Ovary (tissue), 9 donors: Measurements from ENCODE around the gene UBE2I. TPM values are rescaled to one million over a fixed set of nuclear protein-coding genes. Genes with fewer than 3 reads are reported as not detected.

Experiments
- DNase-seq, 5 donors: peaks; one replicate each; pipeline ENCODE4 v3.0.0-alpha.2; 2019 to 2020
- H3K27ac ChIP-seq, 2 donors: fragments of 200-600 bp; one replicate each; pipeline versions ENCODE4 v1.5.1 to v1.8.0; 2019 to 2022
- H3K27me3 ChIP-seq: fragments of 200-600 bp; one replicate; pipeline ENCODE4 v1.8.0; 2022
- H3K36me3 ChIP-seq: fragments of 200-600 bp; sonication (generic); one replicate; pipeline ENCODE4 v1.5.1; 2019
- H3K4me1 ChIP-seq: one replicate; pipeline ENCODE4 v1.8.1; 2013; ENCODE audit warnings: mild to moderate bottlenecking, moderate library complexity; ENCODE audit not compliant: insufficient read depth
- H3K4me3 ChIP-seq: fragments of 200-600 bp; sonication (generic); one replicate; pipeline ENCODE4 v1.5.1; 2017
- H3K9me3 ChIP-seq, 2 donors: fragments of 200-600 bp in 1 of 2; sonication (generic) in 1 of 2; one replicate each; pipeline versions ENCODE4 v1.5.1 to v1.8.1; 2013 to 2019; ENCODE audit warnings: mild to moderate bottlenecking in 1 of 2, moderate library complexity in 1 of 2
- CTCF ChIP-seq, 3 donors: fragments of 450-650 bp in 2 of 3; fragments of 200-600 bp in 1 of 3; IDR thresholded peaks; one replicate each; pipeline versions ENCODE4 v1.5.1 to v1.8.0; 2016 to 2022; ENCODE audit warnings: antibody characterized with exemption in 3 of 3, mild to moderate bottlenecking in 1 of 3
- EP300 ChIP-seq: sonication (generic); formaldehyde crosslinking; IDR thresholded peaks from one replicate; pipeline ENCODE4 v1.6.1; 2017; ENCODE audit warnings: antibody characterized with exemption
- POLR2A ChIP-seq: fragments of 450-650 bp; IDR thresholded peaks from one replicate; pipeline ENCODE4 v1.6.1; 2017; ENCODE audit warnings: antibody characterized with exemption, mild to moderate bottlenecking, moderate library complexity
- WGBS, 3 donors: extraction: QIAGEN DNeasy Blood & Tissue Kit in 1 of 3; methylation state at CpG; one replicate each; pipeline versions ENCODE4 v1.1.5 to v1.1.7; 2013 to 2017; 5-methylcytosine and 5-hydroxymethylcytosine counted together
- intact Hi-C, 4 donors: fragments of 100-400 bp; cut with DNase I; formaldehyde crosslinking; loops; one replicate each; pipeline versions ENCODE4 v1.11.0 to v1.15.1; 2022 to 2023
- polyA plus RNA-seq, 2 donors: library from polyadenylated mRNA; stranded (reverse); fragments of 200-250 nt in 1 of 2; fragments of 350-450 nt in 1 of 2; fragmentation: Illumina TruSeq in 1 of 2; extraction: RNeasy Lipid Tissue Mini Kit (QIAGEN cat#74804) in 1 of 2; gene quantifications; one replicate each; pipeline ENCODE4 v1.2.3, GENCODE V29; 2013 to 2014
- total RNA-seq, 7 donors: library from RNA; depleted of rRNA in 2 of 7; stranded (reverse); fragments of >200 nt in 2 of 7; fragmentation: NEBNext Ultra II Directional in 3 of 7; extraction: Animal tissue kit (Norgen Biotek cat#: 25700) in 3 of 7; gene quantifications; one replicate each; pipeline versions ENCODE4 v1.1.0 to v1.2.4, GENCODE V29; 2016 to 2023
- donor health status: DM: no; HTN: no; CAD: no; lungs with moderate emphysema.
- donor health status: DM: no; HTN: no; CAD: no.
- donor health status: Bipolar disorder and iron deficiency.
- donor health status: DM: yes; HTN: yes; CAD: no.
- donor health status: DM: no; HTN: no; CAD: no.
- donor health status: DM: yes; HTN: yes; CAD: no.

The UBE2I gene
- total and polyA plus RNA-seq, 9 donors, result 63.9 to 258 (median 145) TPM

- H3K4me3 ChIP-seq, result no peak overlapping the region
Measured at GRCh38 chr16:1330931-1331711, 21.7 kb downstream of the UBE2I start.

GRCh38 chr16:1331712-1332617 lies 22.5 kb downstream of the UBE2I start:
- intact Hi-C loops, result no loop called here
- peak in 1 of 5 donors; percentile 55 for DNase-seq
- no peaks in the 10 kb centered on the region for H3K27me3 ChIP-seq

More at GRCh38 chr16:1330931-1331711, 21.7 kb downstream of the UBE2I start:
- Histone ChIP-seq H3K27ac (no peak overlapping the region), H3K4me1 (no peaks in the 10 kb centered on the region), H3K27me3 (no peaks in the 10 kb centered on the region), H3K9me3 (no peaks in the 10 kb centered on the region), H3K36me3 (no peaks in the 10 kb centered on the region)
- intact Hi-C loops, result no loop called here
- no peak for DNase-seq
- TF ChIP-seq POLR2A (no peak), EP300 (no peak), CTCF (IDR thresholded peaks at IDR 0.05) (no peak)
- WGBS, 3 donors, result 39 to 47% (median 42%) methylated on average over 18 to 22 of the region's 22 CpGs

GRCh38 chr16:1332618-1333148 lies 23.2 kb downstream of the UBE2I start:
- H3K36me3 ChIP-seq, result no peaks in the 10 kb centered on the region
- no peak for DNase-seq
- no peaks in the 10 kb centered on the region for H3K9me3 ChIP-seq
- H3K27me3 ChIP-seq, result no peaks in the 10 kb centered on the region
- intact Hi-C loops, result no loop called here
- no peak overlapping the region for H3K27ac ChIP-seq
- TF ChIP-seq POLR2A, result no peak
- TF ChIP-seq EP300, result no peak
- TF ChIP-seq CTCF (IDR thresholded peaks at IDR 0.05), result no peak
- WGBS, 3 donors, result 4 to 5% (median 5%) methylated on average over 23 to 26 of the region's 26 CpGs
- no peaks in the 10 kb centered on the region for H3K4me1 ChIP-seq
- peak overlapping the region; percentile 1 for H3K4me3 ChIP-seq

More at GRCh38 chr16:1331712-1332617, 22.5 kb downstream of the UBE2I start:
- Histone ChIP-seq H3K4me3 (no peak overlapping the region), H3K9me3 (no peaks in the 10 kb centered on the region), H3K4me1 (no peaks in the 10 kb centered on the region), H3K36me3 (no peaks in the 10 kb centered on the region), H3K27ac (no peak overlapping the region)
- WGBS, 3 donors, result 3 to 8% (median 3%) methylated on average over 26 to 34 of the region's 34 CpGs
- TF ChIP-seq EP300 (no peak), POLR2A (no peak), CTCF (IDR thresholded peaks at IDR 0.05) (no peak)

- no peak for TF ChIP-seq POLR2A
- no peak for TF ChIP-seq CTCF (IDR thresholded peaks at IDR 0.05)
- TF ChIP-seq EP300, result no peak
- peak within 1 kb of the TSS; percentile 25 for H3K4me3 ChIP-seq
- WGBS, 3 donors, result 1 to 2% (median 2%) methylated on average over 18 to 83 of the region's 83 CpGs
- no peak within 1 kb of the TSS for H3K27ac ChIP-seq
- intact Hi-C loops, result no loop called here
- DNase-seq, result no peak
- H3K9me3 ChIP-seq, result no peaks in the 10 kb centered on the region
- no peaks in the 10 kb centered on the region for H3K4me1 ChIP-seq
- no peaks in the 10 kb centered on the region for H3K36me3 ChIP-seq
- H3K27me3 ChIP-seq, result no peaks in the 10 kb centered on the region
Measured at GRCh38 chr16:1333149-1333812, 23.8 kb downstream of the UBE2I start, which contains the start of gene BAIAP3. Gene BAIAP3 (plus strand): TSS chr16:1333645. CDS start chr16:1338550, 4,905 bp downstream.
